ENCODE measurements around the gene B4GAT1.

DNA sequence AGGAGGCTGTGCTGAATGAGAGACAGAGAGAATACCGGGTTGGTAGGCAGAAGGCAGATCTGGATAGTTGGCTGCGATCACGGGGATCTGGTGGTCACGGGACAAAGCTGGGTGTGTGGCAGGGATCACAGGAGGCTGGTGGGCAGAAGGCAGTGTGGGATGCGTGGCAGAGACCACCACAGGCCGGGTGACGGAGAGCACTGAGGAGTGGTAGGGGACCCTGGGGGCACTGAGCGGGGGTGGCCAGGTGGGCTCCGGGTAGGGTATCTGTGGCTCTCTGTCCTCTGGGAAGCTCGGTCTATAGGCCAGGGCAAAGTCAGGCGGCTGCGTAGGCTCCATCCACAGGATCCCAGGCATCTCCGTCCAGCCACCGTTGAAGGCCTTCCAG, 31.9 kb downstream of the B4GAT1 start:
- TF ChIP-seq, protein P1, sequence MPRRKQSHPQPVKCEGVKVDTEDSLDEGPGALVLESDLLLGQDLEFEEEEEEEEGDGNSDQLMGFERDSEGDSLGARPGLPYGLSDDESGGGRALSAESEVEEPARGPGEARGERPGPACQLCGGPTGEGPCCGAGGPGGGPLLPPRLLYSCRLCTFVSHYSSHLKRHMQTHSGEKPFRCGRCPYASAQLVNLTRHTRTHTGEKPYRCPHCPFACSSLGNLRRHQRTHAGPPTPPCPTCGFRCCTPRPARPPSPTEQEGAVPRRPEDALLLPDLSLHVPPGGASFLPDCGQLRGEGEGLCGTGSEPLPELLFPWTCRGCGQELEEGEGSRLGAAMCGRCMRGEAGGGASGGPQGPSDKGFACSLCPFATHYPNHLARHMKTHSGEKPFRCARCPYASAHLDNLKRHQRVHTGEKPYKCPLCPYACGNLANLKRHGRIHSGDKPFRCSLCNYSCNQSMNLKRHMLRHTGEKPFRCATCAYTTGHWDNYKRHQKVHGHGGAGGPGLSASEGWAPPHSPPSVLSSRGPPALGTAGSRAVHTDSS (CRISPR knock-in tag; conservative IDR thresholded peaks at IDR 0.05), result no peak
- no peak for TF ChIP-seq MAFK (conservative IDR thresholded peaks at IDR 0.05 in 1 of 2, IDR thresholded peaks at IDR 0.05 in 1 of 2; ENCODE audit: low read length in 2 of 2)
- no peak for TF ChIP-seq CBX1 (IDR thresholded peaks at IDR 0.05; ENCODE audit: low read depth)
- no peak for TF ChIP-seq HOXA3 (CRISPR knock-in tag; IDR thresholded peaks at IDR 0.05)
